Endodermal cell (in vitro differentiated cells): ENCODE measurements around the gene LATS2. TPM values are rescaled to one million over a fixed set of nuclear protein-coding genes. Genes with fewer than 3 reads are reported as not detected.

Experiments used
- DNase-seq: peaks from one replicate; pipeline ENCODE4 v3.0.0-alpha.2; 2017
- H3K27ac ChIP-seq: 2 replicates; pipeline ENCODE4 v1.5.1; 2013; ENCODE audit warnings: mild to moderate bottlenecking, low read depth, low read length, moderate library complexity
- H3K27me3 ChIP-seq: 2 replicates; pipeline ENCODE4 v1.6.1; 2013; ENCODE audit warnings: mild to moderate bottlenecking, low read length, moderate library complexity; ENCODE audit not compliant: insufficient read depth, control insufficient read depth, poor library complexity, severe bottlenecking
- H3K36me3 ChIP-seq: 2 replicates; pipeline ENCODE4 v1.7.0; 2013; ENCODE audit warnings: mild to moderate bottlenecking, low read length, moderate library complexity; ENCODE audit not compliant: control insufficient read depth, insufficient read depth
- H3K4me1 ChIP-seq: one replicate; pipeline ENCODE4 v1.7.0; 2013; ENCODE audit warnings: low read length; ENCODE audit not compliant: control insufficient read depth, insufficient read depth
- H3K4me3 ChIP-seq: 2 replicates; pipeline ENCODE4 v1.5.1; 2013; ENCODE audit warnings: mild to moderate bottlenecking, low read length, moderate library complexity
- H3K9ac ChIP-seq: 2 replicates; pipeline ENCODE4 v1.6.1; 2013; ENCODE audit warnings: mild to moderate bottlenecking, low read length, moderate library complexity; ENCODE audit not compliant: poor library complexity, severe bottlenecking; ENCODE audit errors: extremely low read depth
- H3K9me3 ChIP-seq: 2 replicates; pipeline ENCODE4 v1.6.1; 2013; ENCODE audit warnings: mild to moderate bottlenecking, low read length, moderate library complexity; ENCODE audit not compliant: control insufficient read depth
- H3K27ac Mint-ChIP-seq: 2 replicates; pipeline ENCODE4 v1.8.0; 2020; ENCODE audit warnings: mixed read lengths
- H3K27me3 Mint-ChIP-seq: 2 replicates; pipeline ENCODE4 v1.8.0; 2021; ENCODE audit warnings: mild to moderate bottlenecking, mixed read lengths; ENCODE audit not compliant: insufficient read depth
- H3K36me3 Mint-ChIP-seq: 2 replicates; pipeline ENCODE4 v1.8.0; 2020; ENCODE audit warnings: low read depth, mixed read lengths
- H3K4me1 Mint-ChIP-seq: 2 replicates; pipeline ENCODE4 v1.8.0; 2020; ENCODE audit warnings: mixed read lengths
- H3K4me3 Mint-ChIP-seq: 2 replicates; pipeline ENCODE4 v1.8.0; 2020; ENCODE audit warnings: mild to moderate bottlenecking, moderate library complexity, mixed read lengths
- H3K9me3 Mint-ChIP-seq: 2 replicates; pipeline ENCODE4 v1.8.0; 2020; ENCODE audit warnings: mild to moderate bottlenecking, mixed read lengths
- CTCF ChIP-seq: fragments of 200-600 bp; sonication (generic); conservative IDR thresholded peaks from 2 replicates; pipeline ENCODE4 v1.5.0; 2021; ENCODE audit warnings: antibody characterized with exemption, mild to moderate bottlenecking
- WGBS, 2 experiments: methylation state at CpG; one replicate each; pipeline versions ENCODE4 v1.1.5 to v1.1.7; 2013; ENCODE audit warnings: missing lambda C conversion rate in 2 of 2, mixed read lengths in 1 of 2; ENCODE audit not compliant: insufficient coverage in 1 of 2, insufficient read length in 1 of 2; 5-methylcytosine and 5-hydroxymethylcytosine counted together
- total RNA-seq, 2 donors: library from RNA; stranded (reverse); fragmentation: NEBNext Ultra II Directional in 1 of 2; extraction: Animal tissue kit (Norgen Biotek cat#: 25700) in 1 of 2; gene quantifications; 2 replicates in 1 of 2; 3 replicates in 1 of 2; pipeline ENCODE4 v1.2.1, GENCODE V29; 2021

LATS2 gene
- total RNA-seq, 2 donors from 2014 or later: 26.2 to 35.4 TPM

GRCh38 chr13:21046203-21046602 lies 15.2 kb downstream of the LATS2 start:
- H3K9me3 ChIP-seq: no peaks in the 10 kb centered on the region
- H3K9ac ChIP-seq: no peak overlapping the region
- H3K36me3 ChIP-seq: peaks cover 74% of the 10 kb centered on the region
- H3K4me1 ChIP-seq: peaks cover 5% of the 10 kb centered on the region
- H3K27me3 ChIP-seq: no peaks in the 10 kb centered on the region
- Mint-ChIP-seq H3K27me3 (no peaks in the 10 kb centered on the region), H3K4me1 (peaks cover 6% of the 10 kb centered on the region), H3K36me3 (peaks cover 39% of the 10 kb centered on the region), H3K9me3 (no peaks in the 10 kb centered on the region), H3K4me3 (no peak overlapping the region), H3K27ac (no peak overlapping the region)
- H3K4me3 ChIP-seq: no peak overlapping the region
- 96 to 99% methylated on average over 6 to 7 of the region's 7 CpGs for WGBS, 2 experiments
- TF ChIP-seq CTCF: no peak
- no peak overlapping the region for H3K27ac ChIP-seq
- DNase-seq: no peak

GRCh38 chr13:21045100-21045499 lies 16.3 kb downstream of the LATS2 start:
- H3K9me3 Mint-ChIP-seq: no peaks in the 10 kb centered on the region
- no peak overlapping the region for H3K4me3 Mint-ChIP-seq
- H3K4me3 ChIP-seq: no peak overlapping the region
- no peak overlapping the region for H3K27ac ChIP-seq
- no peak overlapping the region for H3K9ac ChIP-seq
- no peaks in the 10 kb centered on the region for H3K9me3 ChIP-seq
- DNase-seq: no peak
- no peaks in the 10 kb centered on the region for H3K27me3 Mint-ChIP-seq
- H3K4me1 ChIP-seq: peaks cover 7% of the 10 kb centered on the region
- H3K4me1 Mint-ChIP-seq: peaks cover 11% of the 10 kb centered on the region
- WGBS, 2 experiments: 95 to 100% methylated on average over 3 to 5 of the region's 5 CpGs
- no peak overlapping the region for H3K27ac Mint-ChIP-seq
- H3K27me3 ChIP-seq: no peaks in the 10 kb centered on the region
- no peak for TF ChIP-seq CTCF
- peaks cover 45% of the 10 kb centered on the region for H3K36me3 Mint-ChIP-seq
- peaks cover 71% of the 10 kb centered on the region for H3K36me3 ChIP-seq

- H3K4me3 ChIP-seq: peak overlapping the region; percentile 26
- H3K27me3 ChIP-seq: no peaks in the 10 kb centered on the region
- no peak overlapping the region for H3K27ac ChIP-seq
- H3K4me1 ChIP-seq: peaks cover 7% of the 10 kb centered on the region
- Mint-ChIP-seq H3K36me3 (peaks cover 49% of the 10 kb centered on the region), H3K4me3 (no peak overlapping the region), H3K27ac (no peak overlapping the region), H3K9me3 (no peaks in the 10 kb centered on the region), H3K4me1 (peaks cover 18% of the 10 kb centered on the region), H3K27me3 (no peaks in the 10 kb centered on the region)
- H3K36me3 ChIP-seq: peaks cover 80% of the 10 kb centered on the region
- no peaks in the 10 kb centered on the region for H3K9me3 ChIP-seq
- no peak for DNase-seq
- no peak overlapping the region for H3K9ac ChIP-seq
- 84 to 100% methylated on average over 2 of the region's 2 CpGs for WGBS, 2 experiments
- no peak for TF ChIP-seq CTCF
Measured at GRCh38 chr13:21043898-21044297, 17.5 kb downstream of the LATS2 start.
